Stomach smooth muscle (tissue), 2 donors: Measurements from ENCODE around the gene RFX5.

Source experiments
- H3K27ac ChIP-seq: one replicate; pipeline ENCODE4 v1.7.0; 2013; ENCODE audit warnings: mild to moderate bottlenecking, low read length, inconsistent platforms
- H3K27me3 ChIP-seq, 2 donors: one replicate each; pipeline ENCODE4 v1.7.0; 2013; ENCODE audit warnings: low read length in 2 of 2; ENCODE audit not compliant: insufficient read depth in 2 of 2, control insufficient read depth in 1 of 2
- H3K36me3 ChIP-seq, 2 donors: one replicate each; pipeline ENCODE4 v1.7.0; 2013; ENCODE audit warnings: low read length in 2 of 2; ENCODE audit not compliant: control insufficient read depth in 2 of 2, insufficient read depth in 2 of 2
- H3K4me1 ChIP-seq: one replicate; pipeline ENCODE4 v1.7.0; 2013; ENCODE audit warnings: low read length; ENCODE audit not compliant: control insufficient read depth, insufficient read depth
- H3K4me3 ChIP-seq, 2 donors: one replicate each; pipeline ENCODE4 v1.7.0; 2013; ENCODE audit warnings: low read length in 2 of 2
- H3K9ac ChIP-seq, 2 donors: one replicate each; pipeline ENCODE4 v1.7.0; 2013; ENCODE audit warnings: low read length in 2 of 2, mild to moderate bottlenecking in 1 of 2
- H3K9me3 ChIP-seq, 2 donors: one replicate each; pipeline ENCODE4 v1.7.0; 2013; ENCODE audit warnings: low read length in 2 of 2; ENCODE audit not compliant: control insufficient read depth in 2 of 2
- donor health status: healthy.
- donor health status: Pancreatic carcinoma.

Gene RFX5

GRCh38 chr1:151371370-151372057, 24.5 kb upstream of the RFX5 start:
- Histone ChIP-seq H3K4me1 (peaks cover 34% of the 10 kb centered on the region), H3K9ac (peak overlapping the region; percentile 40 to 73)

GRCh38 chr1:151370211-151370911, 23.3 kb upstream of the RFX5 start:
- no peaks in the 10 kb centered on the region for H3K27me3 ChIP-seq
- peak overlapping the region; percentile 89 for H3K27ac ChIP-seq
- peaks cover 34% of the 10 kb centered on the region for H3K4me1 ChIP-seq
- H3K36me3 ChIP-seq = peaks cover 21 to 30% of the 10 kb centered on the region in 2 donors
- H3K9ac ChIP-seq = no peak overlapping the region
- H3K9me3 ChIP-seq = no peaks in the 10 kb centered on the region
- H3K4me3 ChIP-seq = peak overlapping the region in 1 of 2 donors; percentile 55

More at GRCh38 chr1:151371370-151372057, 24.5 kb upstream of the RFX5 start:
- Histone ChIP-seq H3K36me3 (peaks cover 12 to 18% of the 10 kb centered on the region in 2 donors), H3K4me3 (peak overlapping the region; percentile 54 to 80), H3K9me3 (no peaks in the 10 kb centered on the region), H3K27me3 (no peaks in the 10 kb centered on the region), H3K27ac (peak overlapping the region; percentile 89)

DNA sequence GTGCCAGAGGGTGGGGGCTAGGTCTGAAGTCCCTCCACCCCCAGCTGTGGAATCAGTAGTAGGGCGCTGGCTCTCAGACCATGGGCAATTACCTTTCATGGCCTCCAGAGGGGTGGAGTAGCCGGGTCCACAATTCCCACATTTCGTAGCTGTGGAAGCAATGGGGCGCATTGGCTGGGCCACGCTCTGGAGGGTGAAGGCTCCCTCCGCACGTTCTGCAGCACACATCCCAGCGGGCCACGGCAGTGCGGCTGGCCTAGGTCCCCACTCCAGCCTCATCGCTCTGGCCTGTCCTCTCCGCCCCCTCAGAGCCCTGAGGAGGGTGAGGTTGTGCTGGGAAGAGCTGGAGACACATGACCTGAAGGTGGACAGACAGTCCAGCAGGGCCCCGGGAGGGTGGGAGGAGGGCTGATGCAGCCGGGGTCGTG, 22.6 kb upstream of the RFX5 start:
- H3K4me3 ChIP-seq = peak overlapping the region in 1 of 2 donors; percentile 29
- H3K4me1 ChIP-seq = peaks cover 34% of the 10 kb centered on the region
- H3K9ac ChIP-seq = no peak overlapping the region
- no peaks in the 10 kb centered on the region for H3K9me3 ChIP-seq
- no peaks in the 10 kb centered on the region for H3K27me3 ChIP-seq
- peaks cover 28 to 36% of the 10 kb centered on the region in 2 donors for H3K36me3 ChIP-seq
- peak overlapping the region; percentile 89 for H3K27ac ChIP-seq

GRCh38 chr1:151369302-151369610, 22.2 kb upstream of the RFX5 start:
- Histone ChIP-seq H3K4me3 (no peak overlapping the region), H3K27me3 (no peaks in the 10 kb centered on the region), H3K36me3 (peaks cover 32 to 36% of the 10 kb centered on the region in 2 donors), H3K27ac (no peak overlapping the region), H3K9me3 (no peaks in the 10 kb centered on the region), H3K9ac (no peak overlapping the region), H3K4me1 (peaks cover 34% of the 10 kb centered on the region)

- Histone ChIP-seq H3K27ac (no peak overlapping the region), H3K4me1 (peaks cover 34% of the 10 kb centered on the region)
Measured at GRCh38 chr1:151368393-151369301, 21.6 kb upstream of the RFX5 start.

GRCh38 chr1:151367658-151368392, 20.8 kb upstream of the RFX5 start:
- H3K9ac ChIP-seq = no peak overlapping the region
- H3K27me3 ChIP-seq = no peaks in the 10 kb centered on the region
- H3K4me1 ChIP-seq = peaks cover 31% of the 10 kb centered on the region
- H3K4me3 ChIP-seq = no peak overlapping the region
- no peaks in the 10 kb centered on the region for H3K9me3 ChIP-seq
- peaks cover 35 to 36% of the 10 kb centered on the region in 2 donors for H3K36me3 ChIP-seq
- no peak overlapping the region for H3K27ac ChIP-seq

More at GRCh38 chr1:151368393-151369301, 21.6 kb upstream of the RFX5 start:
- Histone ChIP-seq H3K9me3 (no peaks in the 10 kb centered on the region), H3K9ac (no peak overlapping the region), H3K36me3 (peaks cover 35 to 36% of the 10 kb centered on the region in 2 donors), H3K27me3 (no peaks in the 10 kb centered on the region), H3K4me3 (no peak overlapping the region)

- Histone ChIP-seq H3K27me3 (no peaks in the 10 kb centered on the region), H3K36me3 (peaks cover 35 to 41% of the 10 kb centered on the region in 2 donors), H3K9me3 (peaks cover 0 to 5% of the 10 kb centered on the region in 2 donors), H3K9ac (no peak overlapping the region), H3K27ac (no peak overlapping the region), H3K4me1 (peaks cover 6% of the 10 kb centered on the region), H3K4me3 (no peak overlapping the region)
Measured at GRCh38 chr1:151364996-151365395, 17.9 kb upstream of the RFX5 start.

DNA sequence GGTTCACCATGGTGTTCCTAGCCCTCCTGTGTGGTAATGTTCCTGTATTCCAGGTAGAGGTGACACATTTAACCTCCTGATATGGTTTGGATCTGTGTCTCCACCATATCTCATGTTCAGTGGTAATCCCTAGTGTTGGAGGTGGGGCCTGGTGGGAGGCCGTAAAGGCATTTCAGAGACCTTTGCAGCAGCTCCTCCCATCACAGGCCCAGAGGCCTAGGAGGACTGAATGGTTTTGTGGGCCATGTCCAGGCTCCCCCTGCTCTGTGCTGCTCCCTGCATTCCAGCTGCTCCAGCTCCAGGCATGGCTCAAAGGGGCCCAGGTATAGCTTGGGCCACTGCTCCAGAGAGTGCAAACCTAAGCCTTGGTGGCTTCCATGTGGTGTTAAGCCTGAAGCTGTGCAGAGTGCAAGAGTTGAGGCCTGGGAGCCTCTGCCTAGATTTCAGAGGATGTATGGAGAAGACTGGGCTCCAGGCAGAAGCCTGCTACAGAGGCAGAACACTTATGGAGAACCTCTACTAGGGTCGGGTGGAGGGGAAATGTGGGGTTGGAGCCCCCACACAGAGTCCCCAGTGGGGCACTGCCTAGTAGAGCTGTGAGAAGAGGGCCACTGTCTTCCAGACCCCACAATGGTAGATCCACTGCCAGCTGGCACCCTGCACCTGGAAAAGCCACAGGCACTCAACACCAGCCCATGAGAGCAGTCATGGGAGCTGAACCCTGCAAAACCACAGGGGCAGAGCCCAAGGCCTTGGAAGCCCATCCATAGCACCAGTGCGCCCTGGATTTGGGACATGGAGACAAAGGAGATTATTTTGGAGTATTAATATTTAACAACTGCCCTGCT, 15.5 kb upstream of the RFX5 start:
- peaks cover 24 to 28% of the 10 kb centered on the region in 2 donors for H3K36me3 ChIP-seq
- H3K4me1 ChIP-seq = no peaks in the 10 kb centered on the region
- H3K27me3 ChIP-seq = no peaks in the 10 kb centered on the region
- no peak overlapping the region for H3K9ac ChIP-seq
- no peak overlapping the region for H3K4me3 ChIP-seq
- peaks cover 0 to 5% of the 10 kb centered on the region in 2 donors for H3K9me3 ChIP-seq
- no peak overlapping the region for H3K27ac ChIP-seq

DNA sequence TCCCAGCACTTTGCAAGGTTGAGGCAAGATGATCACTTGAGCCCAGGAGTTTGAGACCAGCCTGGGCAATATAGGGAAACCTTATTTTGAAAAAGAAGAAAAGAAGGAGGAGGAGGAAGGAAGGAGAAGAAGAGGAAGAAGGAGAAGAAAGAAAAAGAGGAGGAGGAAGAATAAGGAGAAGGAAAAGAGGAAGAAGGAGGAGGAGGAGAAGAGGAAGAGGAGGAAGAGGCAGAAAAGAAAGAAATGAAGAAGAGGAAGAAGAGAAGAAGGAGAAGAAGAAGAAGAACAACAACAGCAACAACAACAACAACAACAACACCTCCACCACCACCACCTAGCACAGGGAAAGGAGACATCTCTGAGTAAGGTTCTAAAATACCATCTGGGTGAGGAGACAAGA, 14.8 kb upstream of the RFX5 start:
- H3K27me3 ChIP-seq = no peaks in the 10 kb centered on the region
- H3K27ac ChIP-seq = no peak overlapping the region
- H3K4me3 ChIP-seq = no peak overlapping the region
- H3K4me1 ChIP-seq = no peaks in the 10 kb centered on the region
- H3K9me3 ChIP-seq = peaks cover 0 to 5% of the 10 kb centered on the region in 2 donors
- peaks cover 23 to 26% of the 10 kb centered on the region in 2 donors for H3K36me3 ChIP-seq
- H3K9ac ChIP-seq = no peak overlapping the region
